ENCODE results near the gene USP17L22. TPM values are rescaled to one million over a fixed set of nuclear protein-coding genes. Genes with fewer than 3 reads are reported as not detected.
"Not testable (repeated sequence)": the region's sequence is repeated elsewhere in the genome, so short reads cannot be mapped to it uniquely, and the experiment has no call there.

The USP17L22 gene
- total and polyA plus RNA-seq, 9 donors = not detected

DNA sequence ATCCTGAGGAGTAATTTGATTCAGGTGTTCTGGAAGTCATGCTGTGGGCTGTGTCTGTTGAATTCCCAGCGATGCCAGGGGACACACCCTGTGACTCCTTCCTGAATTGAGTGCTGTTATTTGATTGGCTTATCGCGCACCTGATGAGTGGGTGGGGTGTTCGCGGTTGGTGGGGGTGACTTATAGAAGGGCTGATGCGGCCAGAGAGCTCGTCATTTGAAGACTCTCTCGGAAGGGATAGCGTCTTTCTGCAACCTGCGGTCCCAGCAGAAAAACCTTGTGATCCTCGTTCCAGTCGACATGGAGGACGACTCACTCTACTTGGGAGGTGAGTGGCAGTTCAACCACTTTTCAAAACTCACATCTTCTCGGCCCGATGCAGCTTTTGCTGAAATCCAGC lies 9.6 kb upstream of the USP17L22 start, which contains the start of gene USP17L20:
Gene USP17L20, plus strand, starts transcription at position 301 of the 400 bp plus-strand sequence. Its CDS starts 0 bp downstream, at position 301.
- not testable (repeated sequence) for H3K27ac ChIP-seq (ENCODE audit: low read length); H3K27me3 ChIP-seq (ENCODE audit: control insufficient read depth, insufficient read depth, low read length); DNase-seq; H3K36me3 ChIP-seq (ENCODE audit: control insufficient read depth, insufficient read depth, low read length); H3K4me3 ChIP-seq (ENCODE audit: low read length); H3K9me3 ChIP-seq (replicated peaks; ENCODE audit: control insufficient read depth, low read depth, low read length); H3K4me1 ChIP-seq (ENCODE audit: control insufficient read depth, insufficient read depth, low read length)
- no CpG with 5 or more reads among the region's 15 CpGs for WGBS (ENCODE audit: insufficient coverage)

DNA sequence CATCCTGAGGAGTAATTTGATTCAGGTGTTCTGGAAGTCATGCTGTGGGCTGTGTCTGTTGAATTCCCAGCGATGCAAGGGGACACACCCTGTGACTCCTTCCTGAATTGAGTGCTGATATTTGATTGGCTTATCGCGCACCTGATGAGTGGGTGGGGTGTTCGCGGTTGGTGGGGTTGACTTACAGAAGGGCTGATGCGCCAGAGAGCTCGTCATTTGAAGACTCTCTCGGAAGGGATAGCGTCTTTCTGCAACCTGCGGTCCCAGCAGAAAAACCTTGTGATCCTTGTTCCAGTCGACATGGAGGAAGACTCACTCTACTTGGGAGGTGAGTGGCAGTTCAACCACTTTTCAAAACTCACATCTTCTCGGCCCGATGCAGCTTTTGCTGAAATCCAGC lies 4.8 kb upstream of the USP17L22 start, which contains the start of gene USP17L21:
Gene USP17L21, plus strand, starts transcription at position 301 of the 400 bp plus-strand sequence. Its CDS starts 0 bp downstream, at position 301.
- H3K9me3 ChIP-seq (replicated peaks; ENCODE audit: control insufficient read depth, low read depth, low read length); H3K4me3 ChIP-seq (ENCODE audit: low read length); DNase-seq; H3K27ac ChIP-seq (ENCODE audit: low read length); H3K4me1 ChIP-seq (ENCODE audit: control insufficient read depth, insufficient read depth, low read length); H3K36me3 ChIP-seq (ENCODE audit: control insufficient read depth, insufficient read depth, low read length); H3K27me3 ChIP-seq (ENCODE audit: control insufficient read depth, insufficient read depth, low read length): not testable (repeated sequence)
- no CpG with 5 or more reads among the region's 13 CpGs for WGBS (ENCODE audit: insufficient coverage)

DNA sequence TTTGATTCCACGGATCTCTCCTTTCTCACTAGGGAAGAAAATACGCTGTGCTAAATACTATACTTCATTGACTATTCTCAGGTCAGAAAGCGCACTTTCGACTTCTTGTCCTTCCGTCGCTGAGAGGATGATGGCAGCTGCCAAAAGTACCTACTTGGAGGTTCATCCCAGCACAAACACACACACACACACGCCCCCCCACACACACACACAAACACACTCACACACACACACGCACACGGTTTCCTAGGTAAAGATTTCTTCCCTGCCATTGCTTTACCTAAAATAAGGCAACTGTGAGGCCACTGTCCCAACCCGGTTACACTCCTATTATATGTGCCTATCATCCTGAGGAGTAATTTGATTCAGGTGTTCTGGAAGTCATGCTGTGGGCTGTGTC lies 4.3 kb downstream of the USP17L22 start:
- no CpG with 5 or more reads among the region's 10 CpGs for WGBS (ENCODE audit: insufficient coverage)
- not testable (repeated sequence) for H3K36me3 ChIP-seq (ENCODE audit: control insufficient read depth, insufficient read depth, low read length); H3K9me3 ChIP-seq (replicated peaks; ENCODE audit: control insufficient read depth, low read depth, low read length); H3K4me1 ChIP-seq (ENCODE audit: control insufficient read depth, insufficient read depth, low read length); DNase-seq; H3K4me3 ChIP-seq (ENCODE audit: low read length); H3K27ac ChIP-seq (ENCODE audit: low read length); H3K27me3 ChIP-seq (ENCODE audit: control insufficient read depth, insufficient read depth, low read length)

Other genes starting within 250 kb of the USP17L22 start
- not detected for gene FAM90A26, start 97.2 kb upstream of the USP17L22 start, total RNA-seq
- not detected for gene FAM90A26, start 97.2 kb upstream of the USP17L22 start, polyA plus RNA-seq (ENCODE audit: insufficient read depth in 1 of 8, insufficient read length in 8 of 8, low replicate concordance in 1 of 8)
- gene USP17L10, start 57.0 kb upstream of the USP17L22 start, total RNA-seq = not detected
- gene USP17L10, start 57.0 kb upstream of the USP17L22 start, polyA plus RNA-seq (ENCODE audit: insufficient read depth in 1 of 8, insufficient read length in 8 of 8, low replicate concordance in 1 of 8) = not detected
- gene USP17L11, start 52.2 kb upstream of the USP17L22 start, total RNA-seq = not detected
- not detected for gene USP17L11, start 52.2 kb upstream of the USP17L22 start, polyA plus RNA-seq (ENCODE audit: insufficient read depth in 1 of 8, insufficient read length in 8 of 8, low replicate concordance in 1 of 8)
- not detected for gene USP17L12, start 47.5 kb upstream of the USP17L22 start, total RNA-seq
- gene USP17L12, start 47.5 kb upstream of the USP17L22 start, polyA plus RNA-seq (ENCODE audit: insufficient read depth in 1 of 8, insufficient read length in 8 of 8, low replicate concordance in 1 of 8) = not detected
- gene USP17L13, start 42.7 kb upstream of the USP17L22 start, total RNA-seq = not detected
- gene USP17L13, start 42.7 kb upstream of the USP17L22 start, polyA plus RNA-seq (ENCODE audit: insufficient read depth in 1 of 8, insufficient read length in 8 of 8, low replicate concordance in 1 of 8) = not detected
- gene USP17L15, start 33.2 kb upstream of the USP17L22 start, total RNA-seq = not detected
- gene USP17L15, start 33.2 kb upstream of the USP17L22 start, polyA plus RNA-seq (ENCODE audit: insufficient read depth in 1 of 8, insufficient read length in 8 of 8, low replicate concordance in 1 of 8) = not detected
- not detected for gene USP17L17, start 23.7 kb upstream of the USP17L22 start, total RNA-seq
- not detected for gene USP17L17, start 23.7 kb upstream of the USP17L22 start, polyA plus RNA-seq (ENCODE audit: insufficient read depth in 1 of 8, insufficient read length in 8 of 8, low replicate concordance in 1 of 8)
- not detected for gene USP17L18, start 19.0 kb upstream of the USP17L22 start, total RNA-seq
- gene USP17L18, start 19.0 kb upstream of the USP17L22 start, polyA plus RNA-seq (ENCODE audit: insufficient read depth in 1 of 8, insufficient read length in 8 of 8, low replicate concordance in 1 of 8) = not detected
- gene USP17L19, start 14.2 kb upstream of the USP17L22 start, total RNA-seq = not detected
- not detected for gene USP17L19, start 14.2 kb upstream of the USP17L22 start, polyA plus RNA-seq (ENCODE audit: insufficient read depth in 1 of 8, insufficient read length in 8 of 8, low replicate concordance in 1 of 8)
- not detected for gene USP17L20, start 9.5 kb upstream of the USP17L22 start, total RNA-seq
- gene USP17L20, start 9.5 kb upstream of the USP17L22 start, polyA plus RNA-seq (ENCODE audit: insufficient read depth in 1 of 8, insufficient read length in 8 of 8, low replicate concordance in 1 of 8) = not detected
- gene USP17L21, start 4.7 kb upstream of the USP17L22 start, total RNA-seq = not detected
- not detected for gene USP17L21, start 4.7 kb upstream of the USP17L22 start, polyA plus RNA-seq (ENCODE audit: insufficient read depth in 1 of 8, insufficient read length in 8 of 8, low replicate concordance in 1 of 8)
- gene USP17L24, start 57.5 kb downstream of the USP17L22 start, total RNA-seq = not detected
- gene USP17L24, start 57.5 kb downstream of the USP17L22 start, polyA plus RNA-seq (ENCODE audit: insufficient read depth in 1 of 8, insufficient read length in 8 of 8, low replicate concordance in 1 of 8) = not detected
- not detected for gene USP17L25, start 62.3 kb downstream of the USP17L22 start, total RNA-seq
- not detected for gene USP17L25, start 62.3 kb downstream of the USP17L22 start, polyA plus RNA-seq (ENCODE audit: insufficient read depth in 1 of 8, insufficient read length in 8 of 8, low replicate concordance in 1 of 8)
- not detected for gene USP17L26, start 67.0 kb downstream of the USP17L22 start, total RNA-seq
- not detected for gene USP17L26, start 67.0 kb downstream of the USP17L22 start, polyA plus RNA-seq (ENCODE audit: insufficient read depth in 1 of 8, insufficient read length in 8 of 8, low replicate concordance in 1 of 8)
- not detected for gene USP17L5, start 71.8 kb downstream of the USP17L22 start, total RNA-seq
- gene USP17L5, start 71.8 kb downstream of the USP17L22 start, polyA plus RNA-seq (ENCODE audit: insufficient read depth in 1 of 8, insufficient read length in 8 of 8, low replicate concordance in 1 of 8) = not detected
- gene USP17L27, start 76.5 kb downstream of the USP17L22 start, total RNA-seq = not detected
- not detected for gene USP17L27, start 76.5 kb downstream of the USP17L22 start, polyA plus RNA-seq (ENCODE audit: insufficient read depth in 1 of 8, insufficient read length in 8 of 8, low replicate concordance in 1 of 8)
- not detected for gene USP17L28, start 81.3 kb downstream of the USP17L22 start, total RNA-seq
- gene USP17L28, start 81.3 kb downstream of the USP17L22 start, polyA plus RNA-seq (ENCODE audit: insufficient read depth in 1 of 8, insufficient read length in 8 of 8, low replicate concordance in 1 of 8) = not detected
- gene USP17L29, start 86.0 kb downstream of the USP17L22 start, total RNA-seq = not detected
- not detected for gene USP17L29, start 86.0 kb downstream of the USP17L22 start, polyA plus RNA-seq (ENCODE audit: insufficient read depth in 1 of 8, insufficient read length in 8 of 8, low replicate concordance in 1 of 8)
- not detected for gene USP17L30, start 95.5 kb downstream of the USP17L22 start, total RNA-seq
- gene USP17L30, start 95.5 kb downstream of the USP17L22 start, polyA plus RNA-seq (ENCODE audit: insufficient read depth in 1 of 8, insufficient read length in 8 of 8, low replicate concordance in 1 of 8) = not detected
- gene DEFB131A, start 176.8 kb downstream of the USP17L22 start, total RNA-seq = not detected
- not detected for gene DEFB131A, start 176.8 kb downstream of the USP17L22 start, polyA plus RNA-seq (ENCODE audit: insufficient read depth in 1 of 8, insufficient read length in 8 of 8, low replicate concordance in 1 of 8)